DMS153 treated with DMSO at 0.1 percent for 48 hours (cell line): ENCODE results near the gene GPR42.
"Not testable (repeated sequence)": the region's sequence is repeated elsewhere in the genome, so short reads cannot be mapped to it uniquely, and the experiment has no call there.

ENCODE experiments used
- DNase-seq: peaks from one replicate; lab custom pipeline; 2025; ENCODE audit not compliant: unreplicated experiment; lab: John Stamatoyannopoulos, UW

GPR42 gene

DNA sequence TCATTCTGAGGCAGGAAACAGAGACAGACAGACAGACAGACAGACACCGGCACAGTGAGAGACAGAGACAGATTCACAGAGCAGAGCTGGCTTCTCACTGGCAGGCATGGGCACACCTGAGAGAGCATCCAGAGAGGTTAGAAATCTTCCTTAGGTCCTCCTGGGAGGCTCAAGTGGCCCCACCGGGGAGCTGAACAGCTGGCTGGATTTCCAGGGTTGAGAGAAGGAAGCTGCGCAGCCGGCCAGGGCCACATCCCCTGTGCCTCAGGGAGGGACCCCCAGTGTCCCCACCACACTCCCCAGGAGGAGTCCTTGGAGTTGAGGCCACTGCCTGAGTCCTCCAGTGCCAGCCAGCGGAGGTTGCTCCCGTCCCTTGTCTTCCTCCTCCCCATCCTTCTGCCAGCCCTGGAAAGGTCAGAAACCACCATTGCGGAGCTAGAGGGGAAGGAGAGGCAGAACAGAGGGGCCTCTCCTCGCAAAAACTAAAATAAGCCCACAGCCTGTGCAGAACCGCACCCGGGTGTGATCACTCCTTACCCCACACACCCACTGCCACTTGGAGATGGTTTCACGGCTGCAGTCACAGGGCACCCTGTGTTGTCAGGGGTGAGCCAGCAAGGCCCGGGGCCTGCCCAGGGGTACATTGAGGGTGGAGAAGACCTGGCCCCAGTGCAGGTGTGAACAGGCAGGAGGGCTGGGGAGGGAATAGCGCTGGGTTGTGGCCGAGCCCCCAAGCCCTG, 8.4 kb upstream of the GPR42 start:
- no peak for DNase-seq

DNA sequence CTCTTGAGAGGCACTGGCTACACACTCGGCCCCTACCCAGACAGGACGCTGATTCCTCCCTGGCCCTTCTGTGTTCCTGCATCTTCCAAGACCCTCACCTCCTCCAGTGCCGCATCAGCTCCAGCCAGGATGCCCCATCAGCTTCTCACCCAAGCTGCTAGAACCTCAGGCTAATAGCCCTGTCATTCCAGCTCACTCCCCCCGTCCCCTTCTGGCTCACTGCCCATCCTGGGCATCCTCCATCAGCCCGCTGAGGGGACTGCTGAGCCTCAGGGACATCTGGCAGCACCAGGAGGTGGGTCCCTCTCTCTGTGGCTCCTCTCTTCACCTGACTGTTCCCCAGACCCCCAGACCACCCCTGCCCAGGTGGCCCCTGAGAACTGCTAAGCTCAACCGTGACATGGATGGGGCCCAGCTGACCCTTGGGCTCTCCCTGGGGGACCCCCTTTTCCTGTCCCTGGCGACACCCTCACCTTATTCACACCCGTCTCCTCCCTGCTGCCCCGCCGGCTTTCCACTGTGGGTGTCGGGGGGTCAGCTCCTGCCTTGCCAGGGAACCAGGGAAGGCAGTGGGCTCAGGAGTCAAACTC, 7.8 kb upstream of the GPR42 start:
- no peak for DNase-seq

DNA sequence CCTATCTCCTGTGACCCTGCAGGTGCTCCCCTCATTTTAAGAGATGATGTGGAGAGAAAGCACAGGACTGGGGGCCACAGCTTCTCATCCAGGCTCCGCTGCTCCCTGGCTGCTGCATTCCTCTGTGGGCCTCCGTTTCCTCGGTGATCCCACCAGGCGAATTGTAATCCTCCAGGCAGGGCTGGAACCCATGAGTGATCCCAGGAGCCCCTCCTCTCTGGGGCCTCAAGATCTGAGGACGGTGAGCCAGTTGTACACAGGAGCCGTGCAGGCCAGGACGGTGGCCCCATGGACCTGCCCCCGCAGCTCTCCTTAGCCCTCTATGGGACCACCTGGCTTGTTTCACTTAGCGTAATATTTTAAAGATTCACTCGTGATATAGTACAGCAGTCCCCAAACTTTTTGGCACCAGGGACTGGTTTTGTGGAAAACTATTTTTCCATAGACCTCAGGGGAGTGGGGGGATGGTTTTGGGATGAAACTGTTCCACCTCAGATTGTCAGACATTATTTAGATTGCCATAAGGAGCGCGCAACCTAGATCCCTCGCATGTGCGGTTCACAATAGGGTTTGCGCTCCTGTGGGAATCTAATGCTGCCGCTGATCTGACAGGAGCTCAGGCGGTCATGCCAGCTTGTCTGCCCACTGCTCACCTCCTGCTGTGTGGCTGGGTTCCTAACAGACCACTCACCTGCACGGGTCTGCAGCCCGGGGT, 7.0 kb upstream of the GPR42 start:
- DNase-seq: no peak

DNA sequence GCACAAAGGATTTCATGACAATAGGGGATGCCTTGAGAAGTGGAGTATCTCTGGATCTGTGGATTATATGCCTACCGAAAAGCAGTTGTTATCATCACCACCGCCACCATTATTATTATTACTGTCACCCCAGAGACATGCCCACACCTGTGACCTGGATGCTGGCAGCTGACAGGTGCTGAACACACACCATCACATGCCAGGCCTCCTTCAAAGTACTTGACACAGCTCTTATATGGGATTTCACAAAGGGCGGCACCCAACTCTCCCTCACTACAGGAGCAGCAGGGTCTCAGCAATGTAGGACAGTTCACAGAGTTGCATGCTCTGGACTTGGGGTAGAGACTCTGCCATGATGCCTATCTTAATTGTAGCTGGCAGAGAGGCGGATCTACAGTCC, 5.6 kb upstream of the GPR42 start:
- no peak for DNase-seq

DNA sequence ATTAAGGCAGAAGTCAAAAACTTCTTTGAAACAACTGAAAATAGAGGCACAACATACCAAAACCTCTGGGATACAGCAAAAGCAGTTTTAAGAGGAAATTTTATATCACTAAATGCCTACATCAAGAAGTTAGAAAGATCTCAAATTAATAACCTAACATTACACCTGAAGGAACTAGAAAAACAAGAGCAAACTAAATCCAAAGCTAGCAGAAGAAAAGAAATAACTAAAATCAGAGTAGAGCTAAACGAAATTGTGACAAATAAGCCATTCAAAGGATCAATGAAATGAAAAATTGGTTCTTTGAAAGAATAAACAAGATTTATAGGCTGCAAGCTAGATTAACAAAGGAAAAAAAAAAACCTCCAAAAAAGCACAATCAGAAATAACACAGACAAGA, 2.5 kb upstream of the GPR42 start:
- no peak for DNase-seq

DNA sequence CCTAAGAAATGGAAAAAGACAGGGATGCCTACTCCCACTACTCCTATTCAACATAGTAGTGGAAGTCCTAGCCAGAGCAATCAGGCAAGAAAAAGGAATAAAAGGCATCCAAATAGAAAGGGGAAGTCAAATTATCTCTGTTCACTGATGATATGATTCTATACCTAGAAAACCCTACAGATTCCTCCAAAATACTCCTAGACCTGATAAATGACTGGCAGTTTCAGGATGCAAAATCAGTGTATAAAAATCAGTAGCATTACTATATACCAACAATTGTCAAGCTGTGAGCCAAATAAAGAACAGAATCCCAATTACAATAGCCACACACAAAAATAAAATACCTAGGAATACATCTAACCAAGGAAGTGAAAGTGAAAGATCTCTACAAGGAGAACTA, 1.3 kb upstream of the GPR42 start:
- DNase-seq: no peak

DNA sequence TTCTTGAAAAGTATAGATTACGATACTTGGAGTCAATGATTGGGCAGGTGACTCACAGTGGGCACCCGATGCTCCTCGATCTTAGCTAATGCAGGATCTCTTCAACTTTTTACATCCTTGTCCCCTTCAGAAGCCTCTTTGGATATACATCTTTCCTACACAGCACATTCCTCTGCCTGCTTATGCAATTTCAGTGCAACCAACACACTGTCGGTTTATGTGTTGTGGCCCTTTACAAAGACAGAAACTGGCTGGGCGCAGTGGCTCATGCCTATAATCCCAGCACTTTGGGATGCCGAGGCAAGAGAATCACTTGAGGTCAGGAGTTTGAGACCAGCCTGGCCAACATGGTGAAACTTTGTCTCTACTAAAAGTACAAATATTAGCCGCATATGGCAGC, 2.6 kb downstream of the GPR42 start:
- no peak for DNase-seq

DNA sequence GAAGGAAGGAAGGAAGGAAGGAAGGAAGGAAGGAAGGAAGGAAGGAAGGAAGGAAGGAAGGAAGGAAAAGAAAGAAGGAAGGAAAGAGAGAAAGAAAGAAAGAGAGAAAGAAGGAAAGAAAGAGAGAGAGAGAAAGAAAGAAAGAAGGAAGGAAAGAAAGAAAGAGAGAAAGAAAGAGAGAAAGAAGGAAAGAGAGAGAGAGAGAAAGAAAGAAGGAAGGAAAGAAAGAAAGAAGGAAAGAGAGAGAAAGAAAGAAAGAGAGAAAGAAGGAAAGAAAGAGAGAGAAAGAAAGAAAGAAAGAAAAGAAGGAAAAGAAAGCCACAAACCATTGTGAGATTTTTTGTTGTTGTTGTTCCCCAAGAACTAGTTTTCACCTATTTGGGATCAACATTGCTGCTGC, 3.2 kb downstream of the GPR42 start:
- DNase-seq: not testable (repeated sequence)

DNA sequence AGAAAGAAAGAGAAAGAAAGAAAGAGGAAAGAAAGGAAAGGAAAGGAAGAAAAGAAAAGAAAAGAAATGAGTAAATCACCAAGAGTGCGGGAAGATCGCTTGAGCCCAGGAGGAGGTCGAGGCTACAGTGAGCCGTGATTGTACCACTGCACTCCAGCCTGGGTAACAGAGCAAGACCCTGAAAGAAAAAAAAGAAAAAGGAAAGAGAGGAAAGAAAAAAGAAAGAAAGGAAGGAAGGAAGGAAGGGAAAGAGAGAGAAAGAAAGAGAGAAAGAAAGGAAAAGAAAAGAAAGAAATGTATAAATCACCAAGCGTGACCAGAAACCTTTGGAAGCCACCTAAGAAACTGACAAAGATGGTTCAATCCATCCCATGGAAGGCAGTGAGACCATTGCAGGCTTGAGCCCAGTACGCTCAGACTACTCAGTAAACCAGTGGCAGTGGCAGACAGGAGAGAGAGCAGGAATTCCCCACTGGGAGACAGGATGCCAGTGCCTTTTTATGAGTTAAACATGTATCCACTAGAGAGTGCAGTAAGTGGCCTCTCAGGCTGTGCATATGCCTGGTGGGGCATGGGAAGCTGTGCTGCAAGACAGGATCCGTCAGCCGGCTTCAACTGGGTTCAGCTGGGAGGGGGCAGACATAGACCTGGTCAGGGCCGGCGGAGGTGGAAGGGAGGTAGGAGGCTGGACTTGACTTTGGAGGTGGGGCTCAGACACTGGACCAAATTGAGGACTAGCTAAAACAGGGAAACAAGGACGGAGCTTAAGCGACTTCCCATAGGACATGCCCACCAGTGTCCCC, 4.8 kb downstream of the GPR42 start:
- no peak for DNase-seq

DNA sequence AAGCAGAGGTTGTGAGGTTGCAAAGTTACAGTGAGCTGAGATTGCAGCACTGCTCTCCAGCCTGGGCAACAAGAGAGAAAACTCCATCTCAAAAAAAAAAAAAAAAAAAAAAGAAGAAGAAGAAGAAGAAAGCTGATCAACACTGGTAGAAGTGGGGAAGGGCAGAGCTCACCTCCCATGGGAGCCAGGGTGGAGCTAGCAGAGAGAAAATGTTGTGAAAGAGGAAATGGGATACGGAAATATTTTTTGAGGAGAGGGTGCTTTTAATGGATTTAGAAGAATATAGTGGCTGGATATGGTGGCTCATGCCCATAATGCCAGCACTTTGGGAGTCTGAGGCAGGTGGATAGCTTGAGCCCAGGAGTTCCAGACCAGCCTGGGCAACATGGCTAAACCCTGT, 6.8 kb downstream of the GPR42 start:
- no peak for DNase-seq

DNA sequence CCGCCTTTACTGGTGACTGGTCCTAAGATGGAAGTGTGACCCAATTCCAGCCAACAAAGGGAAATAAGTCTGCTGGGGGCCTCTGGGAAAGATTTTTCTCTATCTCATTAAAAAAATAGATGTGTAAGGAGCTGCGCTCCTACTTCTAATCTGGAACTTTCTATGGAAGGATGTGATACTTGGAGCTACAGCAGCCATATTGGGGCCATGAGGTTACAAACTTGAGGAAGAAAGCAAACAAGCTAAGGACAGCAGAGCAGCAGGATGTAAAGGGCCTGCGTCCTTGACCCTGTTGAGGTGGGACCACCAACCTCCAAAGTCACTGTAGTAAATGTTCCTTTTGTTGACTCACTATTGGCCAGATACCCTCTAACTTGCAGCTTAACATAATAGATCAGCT, 7.5 kb downstream of the GPR42 start:
- DNase-seq: no peak

DNA sequence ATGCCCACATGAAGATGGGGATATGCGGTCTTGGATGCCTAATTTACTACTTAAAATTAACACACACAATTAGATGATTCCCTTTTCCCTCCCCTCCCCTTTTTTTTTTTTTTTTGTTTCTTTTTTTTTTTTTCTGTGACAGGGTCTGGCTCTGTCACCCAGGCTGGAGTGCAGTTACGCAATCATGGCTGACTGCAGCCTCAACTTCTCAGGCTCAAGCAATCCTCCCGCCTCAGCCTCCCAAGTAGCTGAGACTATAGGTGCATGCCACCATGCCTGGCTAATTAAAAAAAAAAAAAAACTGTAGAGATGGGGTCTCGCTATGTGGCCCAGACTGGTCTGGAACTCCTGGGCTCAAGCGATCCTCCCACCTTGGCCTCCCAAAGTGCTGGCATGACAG, 8.7 kb downstream of the GPR42 start:
- not testable (repeated sequence) for DNase-seq

DNA sequence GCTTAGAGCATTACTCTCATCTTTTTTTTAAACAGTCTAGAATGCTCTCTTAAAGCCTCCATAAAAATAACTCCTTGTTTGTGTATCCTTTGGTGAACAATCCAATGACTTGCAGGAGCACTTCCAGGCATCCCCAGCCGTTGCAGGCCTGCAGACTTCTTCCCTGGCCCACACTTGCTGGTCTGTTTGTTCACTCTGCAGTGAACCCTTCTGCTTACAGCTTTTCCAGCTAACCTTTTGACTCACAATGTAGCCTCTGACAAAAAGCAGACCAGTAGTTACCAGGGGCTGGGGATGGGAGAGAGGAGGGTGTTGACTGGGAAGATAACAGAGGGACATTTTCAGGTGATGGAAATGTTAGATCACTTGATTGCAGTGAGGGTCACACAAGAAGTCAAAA, 9.1 kb downstream of the GPR42 start:
- DNase-seq: no peak

DNA sequence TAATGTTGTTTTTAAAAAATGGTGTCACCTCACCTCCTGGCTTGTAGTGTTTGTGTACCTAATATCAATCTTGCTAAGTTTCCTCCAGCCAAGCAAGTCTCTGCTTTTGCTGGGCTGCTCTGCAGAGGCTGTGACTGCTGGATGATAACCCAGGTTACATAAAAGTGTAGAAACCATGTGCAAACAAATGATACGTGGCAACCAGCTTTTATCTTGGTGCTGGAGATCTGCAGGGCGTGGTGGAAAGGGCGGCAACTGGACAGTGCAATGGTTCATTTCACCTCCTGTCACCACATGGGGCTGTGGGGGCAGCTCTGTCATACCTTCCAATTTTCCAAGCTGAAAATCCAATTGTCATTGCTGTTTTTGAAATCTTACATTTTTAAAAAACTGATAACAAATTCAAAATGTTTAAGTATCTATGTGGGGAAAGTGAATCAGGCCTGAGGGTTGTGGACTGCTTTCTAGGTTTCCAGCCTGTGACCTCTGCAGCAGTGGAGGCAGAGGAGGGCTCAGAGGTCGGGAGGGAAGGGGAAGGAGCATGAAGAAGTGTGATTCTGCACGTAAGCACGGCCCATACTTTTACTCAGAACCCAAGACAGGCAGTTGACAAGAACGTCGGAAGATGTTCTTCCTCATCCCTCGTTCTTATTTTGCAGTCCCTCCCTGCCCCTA, 9.7 kb downstream of the GPR42 start:
- no peak for DNase-seq

DNA sequence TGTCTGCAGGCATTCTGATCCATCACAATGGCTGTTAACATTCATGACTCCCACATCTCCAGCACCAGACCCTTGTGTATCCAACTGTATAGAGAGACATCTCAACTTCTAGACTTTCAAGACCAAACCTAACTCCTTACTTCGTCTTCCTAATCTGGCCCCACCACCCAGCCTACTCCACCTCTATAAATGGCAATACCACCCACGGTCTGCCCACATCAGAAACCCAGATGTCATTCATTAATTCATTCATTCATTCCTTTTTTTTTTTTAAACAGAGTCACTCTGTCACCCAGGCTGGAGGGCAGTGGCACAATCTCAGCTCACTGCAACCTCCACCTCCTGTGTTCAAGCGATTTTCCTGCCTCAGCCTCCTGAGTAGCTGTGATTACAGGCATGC, 10.4 kb downstream of the GPR42 start:
- no peak for DNase-seq

DNA sequence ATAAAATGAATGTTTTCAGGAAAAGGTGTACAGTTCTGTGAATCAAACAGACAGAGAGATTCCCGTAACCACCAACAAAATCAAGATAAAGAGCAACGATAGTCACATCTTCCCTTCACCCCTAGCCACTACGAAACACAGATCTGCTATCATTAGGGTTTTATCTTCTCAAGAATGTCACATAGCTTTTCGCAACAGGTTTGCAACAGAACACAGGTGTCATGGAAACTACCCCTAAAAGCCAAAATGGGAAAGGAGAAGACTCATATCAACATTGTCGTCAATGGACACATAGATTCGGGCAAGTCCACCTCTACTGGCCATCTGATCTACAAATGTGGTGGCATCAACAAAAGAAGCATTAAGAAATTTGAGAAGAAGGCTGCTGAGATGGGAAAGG, 11.1 kb downstream of the GPR42 start:
- no peak for DNase-seq

DNA sequence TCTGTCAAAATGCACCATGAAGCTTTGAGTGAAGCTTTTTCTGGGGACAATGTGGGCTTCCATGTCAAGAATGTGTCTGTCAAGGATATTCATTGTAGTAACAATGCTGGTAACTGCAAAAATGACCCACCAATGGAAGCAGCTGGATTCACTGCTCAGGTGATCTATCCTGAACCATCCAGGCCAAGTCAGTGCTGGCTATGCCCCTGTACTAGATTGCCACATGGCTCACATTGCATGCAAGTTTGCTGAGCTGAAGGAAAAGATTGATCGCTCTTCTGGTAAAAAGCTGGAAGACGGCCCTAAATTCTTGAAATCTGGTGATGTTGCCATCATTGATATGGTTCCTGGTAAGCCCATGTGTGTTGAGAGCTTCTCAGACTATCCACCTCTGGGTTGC, 12.7 kb downstream of the GPR42 start:
- no peak for DNase-seq

DNA sequence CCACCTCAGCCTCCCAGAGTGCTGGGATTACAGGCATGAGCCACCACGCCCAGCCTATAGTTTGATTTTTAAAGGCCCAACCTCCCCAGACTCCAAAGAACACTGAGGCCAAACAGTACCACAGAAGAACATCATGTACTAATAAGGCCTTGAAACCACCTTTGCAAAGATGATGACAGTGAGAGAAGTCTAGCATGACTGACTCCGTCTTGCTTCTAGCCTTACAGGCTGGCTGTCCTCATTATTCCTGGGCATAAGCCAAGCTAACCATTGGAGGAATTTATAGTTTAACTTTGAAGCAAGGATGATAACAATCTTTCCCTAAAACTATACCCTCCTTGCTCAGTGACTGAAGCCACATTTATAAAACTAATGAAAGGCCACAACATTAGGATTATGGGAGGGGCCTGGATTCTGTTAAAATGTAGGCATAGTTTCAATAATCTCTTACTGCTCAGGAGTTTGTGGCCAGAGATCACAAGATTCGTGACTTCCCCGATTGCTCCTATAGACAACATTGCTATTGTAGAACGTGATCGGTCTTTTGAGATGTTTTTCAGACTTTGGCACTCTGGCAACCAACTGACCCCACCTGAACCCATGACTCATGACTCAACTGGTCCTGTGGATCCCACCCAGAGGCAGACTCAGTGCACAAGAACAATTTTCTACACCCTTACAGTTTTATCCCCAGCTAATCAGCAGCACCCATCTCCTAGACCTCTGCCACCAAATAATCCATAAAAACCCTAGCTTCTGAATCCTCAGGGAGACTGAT, 17.6 kb downstream of the GPR42 start:
- DNase-seq: no peak

DNA sequence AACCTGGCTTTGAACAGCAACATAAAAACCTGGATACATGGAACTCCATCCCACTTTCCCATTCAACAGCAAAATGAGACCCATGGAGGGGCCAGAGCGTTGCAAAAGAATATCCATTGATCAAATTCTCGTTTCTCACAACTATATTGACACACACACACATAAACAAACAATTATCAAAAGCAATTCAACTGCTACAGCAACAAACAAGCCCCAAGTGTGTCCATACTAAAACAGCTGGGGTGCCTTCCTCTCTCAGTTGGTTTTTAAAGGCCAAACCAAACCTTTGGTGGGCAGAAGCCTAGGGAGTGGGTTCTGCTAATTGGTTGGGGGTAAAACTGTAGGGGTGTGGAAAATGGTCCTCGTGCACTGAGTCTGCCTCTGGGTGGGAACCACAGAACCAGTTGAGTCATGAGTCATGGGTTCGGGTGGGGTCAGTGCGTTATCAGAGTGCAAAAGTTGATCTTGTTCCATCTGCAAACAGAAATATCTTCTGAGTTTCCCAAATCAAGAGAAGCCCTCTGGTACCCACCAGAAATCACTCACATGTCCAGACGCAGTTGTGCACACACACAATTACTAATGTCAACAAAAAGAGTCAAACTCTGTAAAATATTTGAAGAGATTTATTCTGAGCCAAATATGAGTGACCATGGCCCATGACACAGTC, 18.5 kb downstream of the GPR42 start:
- DNase-seq: no peak
